ENCODE measurements around the gene NOC4L.

Gene NOC4L

GRCh38 chr12:132171293-132171967 is 27.2 kb downstream of the NOC4L start:
- DNase-seq = no peak

GRCh38 chr12:132171968-132172521 is 27.8 kb downstream of the NOC4L start:
- no peak for DNase-seq

- DNase-seq = no peak
Measured at GRCh38 chr12:132172619-132173018, 28.4 kb downstream of the NOC4L start.

- DNase-seq = peak in 1 of 2 experiments; percentile 27
Measured at GRCh38 chr12:132173135-132174014, 29.1 kb downstream of the NOC4L start.

- DNase-seq = no peak
Measured at GRCh38 chr12:132174015-132174838, 30.0 kb downstream of the NOC4L start.

- DNase-seq = no peak
Measured at GRCh38 chr12:132174839-132175490, 30.7 kb downstream of the NOC4L start.

GRCh38 chr12:132175496-132176384 is 31.5 kb downstream of the NOC4L start:
- no peak for DNase-seq

- no peak for DNase-seq
Measured at GRCh38 chr12:132176385-132176919, 32.2 kb downstream of the NOC4L start.

GRCh38 chr12:132176920-132177551 is 32.8 kb downstream of the NOC4L start:
- no peak for DNase-seq

- no peak for DNase-seq
Measured at GRCh38 chr12:132178316-132178715, 34.1 kb downstream of the NOC4L start.

- DNase-seq = peak; percentile 54 to 62
Measured at GRCh38 chr12:132178801-132179401, 34.6 kb downstream of the NOC4L start.

- no peak for DNase-seq
Measured at GRCh38 chr12:132179431-132180362, 35.4 kb downstream of the NOC4L start.

- DNase-seq = no peak
Measured at GRCh38 chr12:132180648-132181546, 36.6 kb downstream of the NOC4L start.

GRCh38 chr12:132181570-132182200 is 37.4 kb downstream of the NOC4L start:
- no peak for DNase-seq

- no peak for DNase-seq
Measured at GRCh38 chr12:132182206-132182710, 38.0 kb downstream of the NOC4L start.

GRCh38 chr12:132182711-132183365 is 38.6 kb downstream of the NOC4L start:
- no peak for DNase-seq

GRCh38 chr12:132185705-132186104 is 41.4 kb downstream of the NOC4L start:
- DNase-seq = no peak

All from activated CD4-positive, alpha-beta T cell treated with anti-CD3 and anti-CD28 coated beads, Interleukin-2, amount 50 U/mL, for 4 hours (primary cell).